H9 (cell line): Measurements from ENCODE around the gene TMC2. TPM values are rescaled to one million over a fixed set of nuclear protein-coding genes. Genes with fewer than 3 reads are reported as not detected.

ENCODE experiments used
- DNase-seq: peaks from one replicate; pipeline ENCODE4 v3.0.0-alpha.2; 2017
- H2AFZ ChIP-seq: one replicate; pipeline ENCODE4 v1.6.1; 2013; ENCODE audit warnings: mild to moderate bottlenecking, low read length, control low read depth, moderate library complexity
- H2AK5ac ChIP-seq: 2 replicates; pipeline ENCODE4 v1.6.1; 2013; ENCODE audit warnings: low read length, control low read depth, mixed read lengths; ENCODE audit not compliant: insufficient read length
- H2BK120ac ChIP-seq: one replicate; pipeline ENCODE4 v1.6.1; 2013; ENCODE audit warnings: low read depth, mild to moderate bottlenecking, low read length, control low read depth, inconsistent platforms; ENCODE audit not compliant: poor library complexity, severe bottlenecking
- H2BK12ac ChIP-seq: 2 replicates; pipeline ENCODE4 v1.6.1; 2013; ENCODE audit warnings: low read length, control low read depth, mixed read lengths, low read depth; ENCODE audit not compliant: insufficient read length
- H2BK15ac ChIP-seq: 2 replicates; pipeline ENCODE4 v1.6.1; 2013; ENCODE audit warnings: low read depth, low read length, control low read depth
- H2BK20ac ChIP-seq: one replicate; pipeline ENCODE4 v1.6.1; 2013; ENCODE audit warnings: low read depth, mild to moderate bottlenecking, low read length, control low read depth, inconsistent platforms; ENCODE audit not compliant: poor library complexity, severe bottlenecking
- H2BK5ac ChIP-seq: 2 replicates; pipeline ENCODE4 v1.6.1; 2013; ENCODE audit warnings: low read length, control low read depth, mixed read lengths; ENCODE audit not compliant: insufficient read length
- H3K14ac ChIP-seq: 2 replicates; pipeline ENCODE4 v1.6.1; 2013; ENCODE audit warnings: low read length, control low read depth; ENCODE audit not compliant: insufficient read depth
- H3K18ac ChIP-seq: 2 replicates; pipeline ENCODE4 v1.6.1; 2013; ENCODE audit warnings: low read depth, mild to moderate bottlenecking, mixed read lengths, low read length, control low read depth; ENCODE audit not compliant: insufficient read length
- H3K23ac ChIP-seq: 2 replicates; pipeline ENCODE4 v1.6.1; 2013; ENCODE audit warnings: low read length, control low read depth, mixed read lengths, low read depth; ENCODE audit not compliant: insufficient read length
- H3K23me2 ChIP-seq: 2 replicates; pipeline ENCODE4 v1.6.1; 2013; ENCODE audit warnings: low read depth, mild to moderate bottlenecking, mixed read lengths, low read length, control low read depth; ENCODE audit not compliant: insufficient read length, poor library complexity, severe bottlenecking
- H3K27ac ChIP-seq: 2 replicates; pipeline ENCODE4 v1.5.1; 2013; ENCODE audit warnings: low read length, control low read depth, mixed read lengths, low read depth; ENCODE audit not compliant: insufficient read length
- H3K27me3 ChIP-seq: 2 replicates; pipeline ENCODE4 v1.6.1; 2013; ENCODE audit warnings: low read length, control low read depth, inconsistent platforms; ENCODE audit not compliant: insufficient read depth
- H3K4ac ChIP-seq: 2 replicates; pipeline ENCODE4 v1.6.1; 2013; ENCODE audit warnings: low read depth, mild to moderate bottlenecking, control low read depth, inconsistent platforms, low read length, moderate library complexity
- H3K4me1 ChIP-seq: 2 replicates; pipeline ENCODE4 v1.6.1; 2013; ENCODE audit warnings: low read length, control low read depth, inconsistent platforms; ENCODE audit not compliant: insufficient read depth
- H3K4me2 ChIP-seq: 2 replicates; pipeline ENCODE4 v1.6.1; 2013; ENCODE audit warnings: low read length, control low read depth, mixed read lengths; ENCODE audit not compliant: insufficient read length, insufficient read depth
- H3K56ac ChIP-seq: 2 replicates; pipeline ENCODE4 v1.6.1; 2013; ENCODE audit warnings: low read depth, mild to moderate bottlenecking, mixed read lengths, low read length, control low read depth; ENCODE audit not compliant: insufficient read length
- H3K79me1 ChIP-seq: 2 replicates; pipeline ENCODE4 v1.6.1; 2013; ENCODE audit warnings: low read depth, mild to moderate bottlenecking, moderate library complexity, low read length, control low read depth, inconsistent platforms; ENCODE audit not compliant: insufficient read depth, poor library complexity, severe bottlenecking
- H3K79me2 ChIP-seq: 2 replicates; pipeline ENCODE4 v1.6.1; 2013; ENCODE audit warnings: low read length, control low read depth, inconsistent platforms; ENCODE audit not compliant: insufficient read depth
- H3K9ac ChIP-seq: 2 replicates; pipeline ENCODE4 v1.6.1; 2013; ENCODE audit warnings: low read length, control low read depth, mixed read lengths; ENCODE audit not compliant: insufficient read length; ENCODE audit errors: extremely low read depth
- H3K9me3 ChIP-seq: one replicate; pipeline ENCODE4 v1.6.1; 2013; ENCODE audit warnings: low read depth, low read length, inconsistent platforms; ENCODE audit not compliant: control insufficient read depth
- H3T11ph ChIP-seq: one replicate; pipeline ENCODE4 v1.6.1; 2013; ENCODE audit warnings: mild to moderate bottlenecking, low read length, control low read depth, inconsistent platforms
- H4K20me1 ChIP-seq: one replicate; pipeline ENCODE4 v1.6.1; 2013; ENCODE audit not compliant: control insufficient read depth, insufficient read length, insufficient read depth
- H4K5ac ChIP-seq: 2 replicates; pipeline ENCODE4 v1.6.1; 2013; ENCODE audit warnings: low read depth, mild to moderate bottlenecking, mixed read lengths, low read length, control low read depth; ENCODE audit not compliant: insufficient read length
- H4K8ac ChIP-seq: replicated peaks from 2 replicates; pipeline ENCODE4 v1.6.1; 2013; ENCODE audit warnings: low read length, control low read depth, mixed read lengths, low read depth; ENCODE audit not compliant: insufficient read length
- H4K91ac ChIP-seq: 2 replicates; pipeline ENCODE4 v1.6.1; 2013; ENCODE audit warnings: low read depth, mild to moderate bottlenecking, moderate library complexity, mixed read lengths, low read length, control low read depth; ENCODE audit not compliant: insufficient read length
- H3K27ac Mint-ChIP-seq, 3 experiments: 2 replicates in 2 of 3; 3 replicates in 1 of 3; pipeline ENCODE4 v1.8.0; 2020 to 2021; ENCODE audit warnings: mixed read lengths in 3 of 3, mild to moderate bottlenecking in 1 of 3, moderate library complexity in 1 of 3
- H3K27me3 Mint-ChIP-seq: 2 replicates; pipeline ENCODE4 v1.8.0; 2021; ENCODE audit warnings: low read depth, mild to moderate bottlenecking, moderate library complexity, mixed read lengths
- H3K36me3 Mint-ChIP-seq, 3 experiments: 2 replicates in 2 of 3; 3 replicates in 1 of 3; pipeline ENCODE4 v1.8.0; 2020 to 2021; ENCODE audit warnings: low read depth in 3 of 3, mixed read lengths in 3 of 3; ENCODE audit not compliant: insufficient read depth in 1 of 3
- H3K4me1 Mint-ChIP-seq, 2 experiments: 2 replicates each; pipeline ENCODE4 v1.8.0; 2020; ENCODE audit warnings: mixed read lengths in 2 of 2
- H3K4me3 Mint-ChIP-seq, 2 experiments: 2 replicates in 1 of 2; 3 replicates in 1 of 2; pipeline ENCODE4 v1.8.0; 2020 to 2021; ENCODE audit warnings: mild to moderate bottlenecking in 2 of 2, mixed read lengths in 2 of 2, moderate library complexity in 1 of 2
- H3K9me3 Mint-ChIP-seq, 2 experiments: 2 replicates in 1 of 2; 3 replicates in 1 of 2; pipeline ENCODE4 v1.8.0; 2020; ENCODE audit warnings: mild to moderate bottlenecking in 2 of 2, mixed read lengths in 2 of 2, moderate library complexity in 1 of 2
- WGBS: extraction: QIAGEN DNeasy Blood & Tissue Kit; methylation state at CpG from one replicate; pipeline ENCODE4 v1.1.7; 2013; ENCODE audit warnings: missing lambda C conversion rate, low lambda C conversion rate, mixed read lengths; ENCODE audit not compliant: insufficient read length; ENCODE audit errors: extremely low coverage; 5-methylcytosine and 5-hydroxymethylcytosine counted together
- total RNA-seq: library from RNA; stranded (reverse); gene quantifications from 2 replicates; pipeline ENCODE4 v1.2.1, GENCODE V29; 2021
- TF ChIP-seq, protein P1 (sequence below): fragments of 200-600 bp; sonication (generic); conservative IDR thresholded peaks from 3 replicates; pipeline ENCODE4 v1.8.0; 2021; ENCODE audit warnings: antibody characterized with exemption, mild to moderate bottlenecking

TMC2 gene
- total RNA-seq, 1 experiment from 2014 or later, result not detected

DNA sequence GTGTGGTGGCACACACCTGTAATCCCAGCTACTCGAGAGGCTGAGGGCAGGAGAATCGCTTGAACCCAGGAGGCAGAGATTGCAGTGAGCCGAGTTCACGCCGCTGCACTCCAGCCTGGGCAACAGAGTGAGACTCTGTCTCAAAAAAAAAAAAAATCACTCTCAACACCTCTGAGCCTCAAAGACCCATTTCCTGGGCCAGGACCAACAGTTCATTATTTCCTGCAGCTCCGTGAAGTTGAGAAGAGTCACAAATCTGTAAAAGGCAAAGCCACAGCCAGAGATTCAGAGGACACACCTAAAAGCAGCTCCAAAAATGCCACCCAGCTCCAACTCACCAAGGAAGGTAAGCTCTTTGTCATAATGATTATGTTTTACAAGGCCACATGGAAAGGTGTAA is 100.9 kb downstream of the TMC2 start:
- Histone ChIP-seq H4K20me1 (no peaks in the 10 kb centered on the region), H4K5ac (no peak overlapping the region), H3K18ac (no peak overlapping the region), H3K79me1 (no peaks in the 10 kb centered on the region), H3K79me2 (no peaks in the 10 kb centered on the region), H4K8ac (no peak overlapping the region), H3K4me2 (no peak overlapping the region), H2BK5ac (no peak overlapping the region), H3K23me2 (no peaks in the 10 kb centered on the region), H2BK20ac (no peak overlapping the region), H2AK5ac (no peak overlapping the region), H2BK15ac (no peak overlapping the region), H2AFZ (no peak overlapping the region), H3K9ac (no peak overlapping the region), H3K27me3 (no peaks in the 10 kb centered on the region), H4K91ac (no peak overlapping the region), H2BK12ac (no peak overlapping the region), H3K4me1 (no peaks in the 10 kb centered on the region), H3K23ac (no peak overlapping the region), H3K14ac (no peak overlapping the region), H3K9me3 (no peaks in the 10 kb centered on the region), H2BK120ac (no peak overlapping the region), H3T11ph (no peak overlapping the region), H3K27ac (no peak overlapping the region), H3K4ac (no peak overlapping the region), H3K56ac (no peak overlapping the region)
- no peaks in the 10 kb centered on the region for H3K9me3 Mint-ChIP-seq
- peaks cover 61% of the 10 kb centered on the region for H3K27me3 Mint-ChIP-seq
- no peaks in the 10 kb centered on the region for H3K36me3 Mint-ChIP-seq
- H3K4me1 Mint-ChIP-seq, result no peaks in the 10 kb centered on the region
- TF ChIP-seq, protein P1, sequence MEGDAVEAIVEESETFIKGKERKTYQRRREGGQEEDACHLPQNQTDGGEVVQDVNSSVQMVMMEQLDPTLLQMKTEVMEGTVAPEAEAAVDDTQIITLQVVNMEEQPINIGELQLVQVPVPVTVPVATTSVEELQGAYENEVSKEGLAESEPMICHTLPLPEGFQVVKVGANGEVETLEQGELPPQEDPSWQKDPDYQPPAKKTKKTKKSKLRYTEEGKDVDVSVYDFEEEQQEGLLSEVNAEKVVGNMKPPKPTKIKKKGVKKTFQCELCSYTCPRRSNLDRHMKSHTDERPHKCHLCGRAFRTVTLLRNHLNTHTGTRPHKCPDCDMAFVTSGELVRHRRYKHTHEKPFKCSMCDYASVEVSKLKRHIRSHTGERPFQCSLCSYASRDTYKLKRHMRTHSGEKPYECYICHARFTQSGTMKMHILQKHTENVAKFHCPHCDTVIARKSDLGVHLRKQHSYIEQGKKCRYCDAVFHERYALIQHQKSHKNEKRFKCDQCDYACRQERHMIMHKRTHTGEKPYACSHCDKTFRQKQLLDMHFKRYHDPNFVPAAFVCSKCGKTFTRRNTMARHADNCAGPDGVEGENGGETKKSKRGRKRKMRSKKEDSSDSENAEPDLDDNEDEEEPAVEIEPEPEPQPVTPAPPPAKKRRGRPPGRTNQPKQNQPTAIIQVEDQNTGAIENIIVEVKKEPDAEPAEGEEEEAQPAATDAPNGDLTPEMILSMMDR, result no peak
- no CpG with 5 or more reads among the region's 6 CpGs for WGBS
- no peak overlapping the region for H3K27ac Mint-ChIP-seq
- no peak overlapping the region for H3K4me3 Mint-ChIP-seq
- no peak for DNase-seq
